H1 (cell line): ENCODE measurements around the gene STAT4. TPM values are rescaled to one million over a fixed set of nuclear protein-coding genes. Genes with fewer than 3 reads are reported as not detected.

Source experiments
- EP300 ChIP-seq, 2 experiments: IDR thresholded peaks; 1 replicate in 1 of 2; 2 replicates in 1 of 2; pipeline ENCODE4 v1.6.1; 2011 to 2012; ENCODE audit warnings: low read depth in 2 of 2, low read length in 2 of 2, mild to moderate bottlenecking in 2 of 2, borderline replicate concordance in 1 of 2, inconsistent platforms in 1 of 2, moderate library complexity in 1 of 2
- EZH2 ChIP-seq: fragments of 200-600 bp; sonication (generic); IDR thresholded peaks from 2 replicates; pipeline ENCODE4 v1.7.1; 2012; ENCODE audit warnings: low read depth, mild to moderate bottlenecking, moderate library complexity, low read length, inconsistent platforms; ENCODE audit not compliant: severe bottlenecking
- FOSL1 ChIP-seq: IDR thresholded peaks from 2 replicates; pipeline ENCODE4 v1.6.1; 2011; ENCODE audit warnings: mild to moderate bottlenecking, low read depth, low read length, moderate library complexity; ENCODE audit not compliant: insufficient read depth
- KDM5A ChIP-seq: fragments of 200-600 bp; IDR thresholded peaks from 2 replicates; pipeline ENCODE4 v1.7.1; 2012; ENCODE audit warnings: mild to moderate bottlenecking, low read length, inconsistent platforms, mixed read lengths
- MAFK ChIP-seq: IDR thresholded peaks from 2 replicates; pipeline ENCODE4 v1.6.1; 2012; ENCODE audit warnings: low read depth, mild to moderate bottlenecking, improper control_type of control experiment, low read length
- polyA plus RNA-seq, 7 experiments: library from polyadenylated mRNA; depleted of rRNA in 3 of 7; stranded (reverse) in 5 of 7; unstranded in 2 of 7; fragments of >200 nt in 5 of 7; fragments of 200-250 nt in 2 of 7; gene quantifications; 1 replicate in 5 of 7; 2 replicates in 1 of 7; 4 replicates in 1 of 7; pipeline versions ENCODE4 v1.2.1 to v1.2.3, GENCODE V29; 2011 to 2013; ENCODE audit warnings: missing spikeins in 2 of 7, mixed read lengths in 2 of 7
- total RNA-seq: library from RNA; stranded (reverse); fragmentation: NEBNext Ultra II Directional; extraction: Animal tissue kit (Norgen Biotek cat#: 25700); gene quantifications from 2 replicates; pipeline ENCODE4 v1.2.1, GENCODE V29; 2021

Gene STAT4
- total and polyA plus RNA-seq, 2 of the 8 experiments (the other 6 are each of a cell fraction or from before 2014, with no cell fraction given) = 0.36 to 0.63 TPM

GRCh38 chr2:191109888-191110287 lies 40.9 kb downstream of the STAT4 start (continued):
- TF ChIP-seq MAFK = no peak
- no peak for TF ChIP-seq EP300 (IDR thresholded peaks at IDR 0.05; ENCODE audit: borderline replicate concordance in 1 of 2, low read depth in 2 of 2, low read length in 2 of 2)
- no peak for TF ChIP-seq EZH2
- no peak for TF ChIP-seq KDM5A
- TF ChIP-seq FOSL1 = no peak
